AG09309 (cell line): ENCODE results near the gene DPP10.

Source experiments
- DNase-seq: peaks from one replicate; pipeline ENCODE4 v3.0.0-alpha.2; 2010; ENCODE audit warnings: low read depth
- H3K4me3 ChIP-seq: 2 replicates; pipeline ENCODE4 v1.5.1; 2011; ENCODE audit warnings: mild to moderate bottlenecking, low read depth, low read length, moderate library complexity; ENCODE audit not compliant: control insufficient read depth
- CTCF ChIP-seq: IDR thresholded peaks from 2 replicates; pipeline ENCODE4 v1.5.1; 2011; ENCODE audit warnings: mild to moderate bottlenecking, low read depth, low read length, inconsistent platforms; ENCODE audit not compliant: insufficient read depth, control insufficient read depth; ENCODE audit errors: missing control alignments

Gene DPP10

GRCh38 chr2:115654362-115654761 is 1211.9 kb downstream of the DPP10 start:
- no peak for DNase-seq
- no peak for TF ChIP-seq CTCF
- no peak overlapping the region for H3K4me3 ChIP-seq

GRCh38 chr2:115678129-115678528 is 1235.7 kb downstream of the DPP10 start:
- H3K4me3 ChIP-seq, result no peak overlapping the region
- TF ChIP-seq CTCF, result no peak
- DNase-seq, result no peak

GRCh38 chr2:115684345-115684744 is 1241.9 kb downstream of the DPP10 start:
- TF ChIP-seq CTCF, result no peak
- no peak overlapping the region for H3K4me3 ChIP-seq
- no peak for DNase-seq

- no peak for DNase-seq
- no peak overlapping the region for H3K4me3 ChIP-seq
- TF ChIP-seq CTCF, result no peak
Measured at GRCh38 chr2:115691409-115691808, 1249.0 kb downstream of the DPP10 start.

GRCh38 chr2:115694651-115695050 is 1252.2 kb downstream of the DPP10 start:
- DNase-seq, result no peak
- H3K4me3 ChIP-seq, result no peak overlapping the region
- TF ChIP-seq CTCF, result no peak

GRCh38 chr2:115733190-115733775 is 1290.8 kb downstream of the DPP10 start:
- H3K4me3 ChIP-seq, result no peak overlapping the region
- DNase-seq, result no peak
- TF ChIP-seq CTCF, result no peak

GRCh38 chr2:115738111-115738510 is 1295.7 kb downstream of the DPP10 start:
- no peak for TF ChIP-seq CTCF
- DNase-seq, result no peak
- no peak overlapping the region for H3K4me3 ChIP-seq
